Activated naive CD8-positive, alpha-beta T cell treated with anti-CD3 and anti-CD28 coated beads for 36 hours (primary cell): ENCODE results near the gene PLCL1. TPM values are rescaled to one million over a fixed set of nuclear protein-coding genes. Genes with fewer than 3 reads are reported as not detected.
"Not testable (repeated sequence)": the region's sequence is repeated elsewhere in the genome, so short reads cannot be mapped to it uniquely, and the experiment has no call there.

Experiments
- DNase-seq: peaks from one replicate; pipeline ENCODE4 v3.0.0; 2021
- H3K27ac Mint-ChIP-seq: one replicate; pipeline ENCODE4 v1.8.0; 2022; ENCODE audit warnings: mild to moderate bottlenecking, moderate library complexity, mixed read lengths
- H3K27me3 Mint-ChIP-seq: one replicate; pipeline ENCODE4 v1.8.0; 2022; ENCODE audit warnings: mild to moderate bottlenecking, mixed read lengths
- H3K36me3 Mint-ChIP-seq: one replicate; pipeline ENCODE4 v1.8.0; 2021; ENCODE audit warnings: mild to moderate bottlenecking, mixed read lengths
- H3K4me1 Mint-ChIP-seq: one replicate; pipeline ENCODE4 v1.8.0; 2021; ENCODE audit warnings: mixed read lengths
- H3K4me3 Mint-ChIP-seq: one replicate; pipeline ENCODE4 v1.8.0; 2022; ENCODE audit warnings: mild to moderate bottlenecking, moderate library complexity, mixed read lengths
- H3K9me3 Mint-ChIP-seq: one replicate; pipeline ENCODE4 v1.8.0; 2022; ENCODE audit warnings: mixed read lengths
- total RNA-seq, 2 experiments: library from RNA; stranded (reverse); gene quantifications; one replicate each; pipeline ENCODE4 v1.2.3, GENCODE V29; 2021

PLCL1 gene
- total RNA-seq, 2 experiments from 2014 or later = 0.22 to 0.23 TPM

- peaks cover 12% of the 10 kb centered on the region for H3K4me1 Mint-ChIP-seq
- H3K27ac Mint-ChIP-seq = no peak overlapping the region
- DNase-seq = no peak
- no peaks in the 10 kb centered on the region for H3K27me3 Mint-ChIP-seq
- peaks cover 36% of the 10 kb centered on the region for H3K9me3 Mint-ChIP-seq
- peaks cover 25% of the 10 kb centered on the region for H3K36me3 Mint-ChIP-seq
- no peak overlapping the region for H3K4me3 Mint-ChIP-seq
Observed at GRCh38 chr2:198012025-198012424, 207.6 kb downstream of the PLCL1 start.

- no peaks in the 10 kb centered on the region for H3K27me3 Mint-ChIP-seq
- DNase-seq = no peak
- H3K4me1 Mint-ChIP-seq = peaks cover 2% of the 10 kb centered on the region
- peaks cover 17% of the 10 kb centered on the region for H3K9me3 Mint-ChIP-seq
- H3K27ac Mint-ChIP-seq = no peak overlapping the region
- H3K4me3 Mint-ChIP-seq = no peak overlapping the region
- peaks cover 11% of the 10 kb centered on the region for H3K36me3 Mint-ChIP-seq
Observed at GRCh38 chr2:198016243-198016642, 211.8 kb downstream of the PLCL1 start.

- Mint-ChIP-seq H3K4me3 (no peak overlapping the region), H3K27me3 (no peaks in the 10 kb centered on the region), H3K36me3 (peaks cover 8% of the 10 kb centered on the region), H3K9me3 (peaks cover 13% of the 10 kb centered on the region), H3K27ac (no peak overlapping the region), H3K4me1 (peaks cover 2% of the 10 kb centered on the region)
- DNase-seq = no peak
Observed at GRCh38 chr2:198017068-198017467, 212.7 kb downstream of the PLCL1 start.

GRCh38 chr2:198028955-198029354, 224.6 kb downstream of the PLCL1 start:
- no peaks in the 10 kb centered on the region for H3K36me3 Mint-ChIP-seq
- H3K4me3 Mint-ChIP-seq = no peak overlapping the region
- DNase-seq = no peak
- peaks cover under 1% of the 10 kb centered on the region for H3K9me3 Mint-ChIP-seq
- no peaks in the 10 kb centered on the region for H3K27me3 Mint-ChIP-seq
- no peak overlapping the region for H3K27ac Mint-ChIP-seq
- peaks cover 6% of the 10 kb centered on the region for H3K4me1 Mint-ChIP-seq

GRCh38 chr2:198029576-198029975, 225.2 kb downstream of the PLCL1 start:
- H3K36me3 Mint-ChIP-seq, DNase-seq, H3K4me3 Mint-ChIP-seq, H3K9me3 Mint-ChIP-seq, H3K27ac Mint-ChIP-seq, H3K4me1 Mint-ChIP-seq, H3K27me3 Mint-ChIP-seq: not testable (repeated sequence)

GRCh38 chr2:198033626-198034025, 229.2 kb downstream of the PLCL1 start:
- DNase-seq = no peak
- H3K27ac Mint-ChIP-seq = no peak overlapping the region
- H3K36me3 Mint-ChIP-seq = peaks cover 1% of the 10 kb centered on the region
- peaks cover 11% of the 10 kb centered on the region for H3K4me1 Mint-ChIP-seq
- no peaks in the 10 kb centered on the region for H3K9me3 Mint-ChIP-seq
- no peaks in the 10 kb centered on the region for H3K27me3 Mint-ChIP-seq
- H3K4me3 Mint-ChIP-seq = no peak overlapping the region

GRCh38 chr2:198036029-198036879, 231.9 kb downstream of the PLCL1 start:
- H3K36me3 Mint-ChIP-seq = peaks cover 1% of the 10 kb centered on the region
- no peaks in the 10 kb centered on the region for H3K9me3 Mint-ChIP-seq
- DNase-seq = no peak
- peaks cover 6% of the 10 kb centered on the region for H3K4me1 Mint-ChIP-seq
- H3K27me3 Mint-ChIP-seq = no peaks in the 10 kb centered on the region
- H3K27ac Mint-ChIP-seq = no peak overlapping the region
- H3K4me3 Mint-ChIP-seq = no peak overlapping the region

GRCh38 chr2:198040835-198041234, 236.4 kb downstream of the PLCL1 start:
- no peak for DNase-seq
- no peak overlapping the region for H3K27ac Mint-ChIP-seq
- no peak overlapping the region for H3K4me3 Mint-ChIP-seq
- peaks cover 3% of the 10 kb centered on the region for H3K27me3 Mint-ChIP-seq
- peaks cover 16% of the 10 kb centered on the region for H3K4me1 Mint-ChIP-seq
- peaks cover 3% of the 10 kb centered on the region for H3K36me3 Mint-ChIP-seq
- H3K9me3 Mint-ChIP-seq = no peaks in the 10 kb centered on the region

- peaks cover 9% of the 10 kb centered on the region for H3K4me1 Mint-ChIP-seq
Observed at GRCh38 chr2:198042189-198042588, 237.8 kb downstream of the PLCL1 start.

GRCh38 chr2:198044777-198045176, 240.4 kb downstream of the PLCL1 start:
- H3K9me3 Mint-ChIP-seq = no peaks in the 10 kb centered on the region
- peaks cover 3% of the 10 kb centered on the region for H3K36me3 Mint-ChIP-seq
- H3K4me1 Mint-ChIP-seq = peaks cover 11% of the 10 kb centered on the region
- H3K27ac Mint-ChIP-seq = no peak overlapping the region
- no peak for DNase-seq
- H3K4me3 Mint-ChIP-seq = no peak overlapping the region
- H3K27me3 Mint-ChIP-seq = peaks cover 3% of the 10 kb centered on the region

More at GRCh38 chr2:198042189-198042588, 237.8 kb downstream of the PLCL1 start:
- DNase-seq = no peak
- peaks cover 3% of the 10 kb centered on the region for H3K27me3 Mint-ChIP-seq
- H3K27ac Mint-ChIP-seq = no peak overlapping the region
- H3K4me3 Mint-ChIP-seq = no peak overlapping the region
- H3K36me3 Mint-ChIP-seq = peaks cover 3% of the 10 kb centered on the region
- no peaks in the 10 kb centered on the region for H3K9me3 Mint-ChIP-seq

GRCh38 chr2:198045227-198045626, 240.8 kb downstream of the PLCL1 start:
- Mint-ChIP-seq H3K27me3 (peaks cover 3% of the 10 kb centered on the region), H3K4me3 (no peak overlapping the region), H3K4me1 (peaks cover 11% of the 10 kb centered on the region)

GRCh38 chr2:198052741-198053140, 248.3 kb downstream of the PLCL1 start:
- Mint-ChIP-seq H3K27me3 (no peaks in the 10 kb centered on the region), H3K4me1 (no peaks in the 10 kb centered on the region), H3K27ac (no peak overlapping the region), H3K36me3 (no peaks in the 10 kb centered on the region), H3K9me3 (no peaks in the 10 kb centered on the region), H3K4me3 (no peak overlapping the region)
- no peak for DNase-seq

More at GRCh38 chr2:198045227-198045626, 240.8 kb downstream of the PLCL1 start:
- Mint-ChIP-seq H3K9me3 (no peaks in the 10 kb centered on the region), H3K36me3 (peaks cover 3% of the 10 kb centered on the region), H3K27ac (no peak overlapping the region)
- DNase-seq = no peak

GRCh38 chr2:198053148-198053547, 248.8 kb downstream of the PLCL1 start:
- no peak for DNase-seq
- H3K27me3 Mint-ChIP-seq = no peaks in the 10 kb centered on the region
- H3K27ac Mint-ChIP-seq = no peak overlapping the region
- no peak overlapping the region for H3K4me3 Mint-ChIP-seq
- no peaks in the 10 kb centered on the region for H3K9me3 Mint-ChIP-seq
- H3K36me3 Mint-ChIP-seq = no peaks in the 10 kb centered on the region
- H3K4me1 Mint-ChIP-seq = no peaks in the 10 kb centered on the region

- no peaks in the 10 kb centered on the region for H3K9me3 Mint-ChIP-seq
- H3K36me3 Mint-ChIP-seq = no peaks in the 10 kb centered on the region
- no peak for DNase-seq
- H3K4me1 Mint-ChIP-seq = no peaks in the 10 kb centered on the region
- no peak overlapping the region for H3K27ac Mint-ChIP-seq
- H3K27me3 Mint-ChIP-seq = no peaks in the 10 kb centered on the region
- no peak overlapping the region for H3K4me3 Mint-ChIP-seq
Observed at GRCh38 chr2:198053776-198054175, 249.4 kb downstream of the PLCL1 start.

- H3K27me3 Mint-ChIP-seq = no peaks in the 10 kb centered on the region
- H3K4me1 Mint-ChIP-seq = no peaks in the 10 kb centered on the region
- no peaks in the 10 kb centered on the region for H3K9me3 Mint-ChIP-seq
- peak; percentile 26 for DNase-seq
- H3K4me3 Mint-ChIP-seq = no peak overlapping the region
- no peaks in the 10 kb centered on the region for H3K36me3 Mint-ChIP-seq
- H3K27ac Mint-ChIP-seq = no peak overlapping the region
Observed at GRCh38 chr2:198054299-198054698, 249.9 kb downstream of the PLCL1 start.

GRCh38 chr2:198055716-198056115, 251.3 kb downstream of the PLCL1 start:
- no peak for DNase-seq
- Mint-ChIP-seq H3K4me3 (no peak overlapping the region), H3K4me1 (no peaks in the 10 kb centered on the region), H3K27ac (no peak overlapping the region), H3K9me3 (no peaks in the 10 kb centered on the region), H3K27me3 (no peaks in the 10 kb centered on the region), H3K36me3 (no peaks in the 10 kb centered on the region)
